Testis (tissue), 2 donors: ENCODE measurements around the gene SDK2.

Experiments
- POLR2A ChIP-seq: fragments of 450-650 bp; IDR thresholded peaks from one replicate; pipeline ENCODE4 v1.6.1; 2017; ENCODE audit warnings: antibody characterized with exemption, mild to moderate bottlenecking, moderate library complexity
- TF ChIP-seq, protein P1 (sequence below), 3 experiments: fragments of 450-650 bp in 2 of 3; fragments of 200-600 bp in 1 of 3; sonication (generic) in 1 of 3; IDR thresholded peaks; one replicate each; pipeline ENCODE4 v1.5.1; 2016 to 2019; ENCODE audit warnings: antibody characterized with exemption in 3 of 3, mild to moderate bottlenecking in 2 of 3, moderate library complexity in 1 of 3

DNA sequence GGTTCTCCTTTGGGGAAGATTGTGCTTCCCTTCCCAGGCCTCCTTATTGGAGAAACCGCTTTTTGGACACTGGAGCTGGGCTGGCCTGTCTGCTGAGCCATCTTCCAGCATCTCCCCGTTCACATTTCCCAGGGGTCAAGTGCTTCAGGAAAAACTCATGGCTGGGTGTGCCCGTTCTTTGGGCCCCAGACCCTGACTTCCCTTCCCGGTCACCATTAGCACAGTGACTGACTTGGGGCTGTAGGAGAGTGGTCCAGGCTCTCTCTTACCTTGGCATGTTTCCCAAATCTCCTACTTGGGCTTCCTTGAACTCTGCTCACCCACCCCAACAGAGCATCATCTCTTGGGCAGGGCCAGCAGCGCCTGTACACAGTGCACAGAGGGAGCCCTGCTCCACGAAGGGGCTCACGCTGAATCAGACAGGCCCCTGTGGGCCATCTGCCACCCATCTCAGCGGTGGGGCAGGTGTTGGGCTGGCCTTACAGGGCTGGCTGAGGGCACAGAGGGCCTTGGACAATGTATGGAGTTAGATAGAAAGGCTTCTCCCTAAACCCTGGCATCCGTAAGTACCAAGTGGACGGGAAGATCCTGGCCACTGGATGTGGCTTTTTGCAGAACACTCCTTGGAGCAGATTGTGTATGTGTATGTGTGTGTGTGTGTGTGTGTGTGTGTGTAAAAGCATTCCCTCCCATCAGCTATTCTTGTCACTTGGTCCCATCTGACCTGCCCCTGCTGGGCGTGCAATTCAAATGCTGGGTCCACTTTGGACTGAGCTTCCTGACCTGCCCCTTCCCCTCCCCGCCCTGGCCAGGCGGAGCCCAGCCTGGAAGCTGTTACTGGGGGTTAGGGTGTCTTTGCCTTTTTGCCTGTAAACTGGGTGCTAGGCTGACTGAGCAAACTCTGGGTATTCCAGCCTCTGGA is 307.6 kb downstream of the SDK2 start:
- TF ChIP-seq, protein P1, sequence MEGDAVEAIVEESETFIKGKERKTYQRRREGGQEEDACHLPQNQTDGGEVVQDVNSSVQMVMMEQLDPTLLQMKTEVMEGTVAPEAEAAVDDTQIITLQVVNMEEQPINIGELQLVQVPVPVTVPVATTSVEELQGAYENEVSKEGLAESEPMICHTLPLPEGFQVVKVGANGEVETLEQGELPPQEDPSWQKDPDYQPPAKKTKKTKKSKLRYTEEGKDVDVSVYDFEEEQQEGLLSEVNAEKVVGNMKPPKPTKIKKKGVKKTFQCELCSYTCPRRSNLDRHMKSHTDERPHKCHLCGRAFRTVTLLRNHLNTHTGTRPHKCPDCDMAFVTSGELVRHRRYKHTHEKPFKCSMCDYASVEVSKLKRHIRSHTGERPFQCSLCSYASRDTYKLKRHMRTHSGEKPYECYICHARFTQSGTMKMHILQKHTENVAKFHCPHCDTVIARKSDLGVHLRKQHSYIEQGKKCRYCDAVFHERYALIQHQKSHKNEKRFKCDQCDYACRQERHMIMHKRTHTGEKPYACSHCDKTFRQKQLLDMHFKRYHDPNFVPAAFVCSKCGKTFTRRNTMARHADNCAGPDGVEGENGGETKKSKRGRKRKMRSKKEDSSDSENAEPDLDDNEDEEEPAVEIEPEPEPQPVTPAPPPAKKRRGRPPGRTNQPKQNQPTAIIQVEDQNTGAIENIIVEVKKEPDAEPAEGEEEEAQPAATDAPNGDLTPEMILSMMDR (IDR thresholded peaks at IDR 0.05), result no peak
- TF ChIP-seq POLR2A, result no peak
